HCEC 1CT (cell line): ENCODE data around the gene PSMA6.
A peak's percentile ranks its signal among the peaks of the same experiment; 100 is the strongest.
"Not testable (repeated sequence)": the region's sequence is repeated elsewhere in the genome, so short reads cannot be mapped to it uniquely, and the experiment has no call there.

Experiments
- DNase-seq: peaks from one replicate; pipeline ENCODE4 v3.0.0-alpha.2; 2017

Gene PSMA6

GRCh38 chr14:35292051-35292769, at the start of gene PSMA6:
Gene PSMA6 (plus strand): TSS chr14:35292382. CDS start chr14:35292477, 95 bp downstream.
- DNase-seq: peak; percentile 98

- no peak for DNase-seq
Measured at GRCh38 chr14:35242599-35243311, 49.4 kb upstream of the PSMA6 start.

- no peak for DNase-seq
Measured at GRCh38 chr14:35243956-35244355, 48.2 kb upstream of the PSMA6 start.

GRCh38 chr14:35244542-35244941, 47.6 kb upstream of the PSMA6 start:
- DNase-seq: no peak

- no peak for DNase-seq
Measured at GRCh38 chr14:35245051-35245450, 47.1 kb upstream of the PSMA6 start.

- no peak for DNase-seq
Measured at GRCh38 chr14:35247777-35248475, 44.3 kb upstream of the PSMA6 start.

GRCh38 chr14:35248476-35248788, 43.8 kb upstream of the PSMA6 start:
- no peak for DNase-seq

GRCh38 chr14:35250319-35250718, 41.9 kb upstream of the PSMA6 start:
- no peak for DNase-seq

- no peak for DNase-seq
Measured at GRCh38 chr14:35252451-35252868, 39.7 kb upstream of the PSMA6 start.

GRCh38 chr14:35253056-35253455, 39.1 kb upstream of the PSMA6 start:
- DNase-seq: not testable (repeated sequence)

GRCh38 chr14:35254034-35254622, 38.1 kb upstream of the PSMA6 start:
- DNase-seq: not testable (repeated sequence)

GRCh38 chr14:35254736-35255135, 37.4 kb upstream of the PSMA6 start:
- DNase-seq: no peak

- no peak for DNase-seq
Measured at GRCh38 chr14:35255711-35256110, 36.5 kb upstream of the PSMA6 start.

- DNase-seq: peak; percentile 11
Measured at GRCh38 chr14:35257809-35258208, 34.4 kb upstream of the PSMA6 start.

- no peak for DNase-seq
Measured at GRCh38 chr14:35258420-35258819, 33.8 kb upstream of the PSMA6 start.

GRCh38 chr14:35261774-35262173, 30.4 kb upstream of the PSMA6 start:
- peak; percentile 13 for DNase-seq

- DNase-seq: no peak
Measured at GRCh38 chr14:35262436-35262835, 29.7 kb upstream of the PSMA6 start.

GRCh38 chr14:35268946-35269345, 23.2 kb upstream of the PSMA6 start:
- DNase-seq: no peak

- no peak for DNase-seq
Measured at GRCh38 chr14:35274805-35275204, 17.4 kb upstream of the PSMA6 start.

GRCh38 chr14:35277179-35277578, 15.0 kb upstream of the PSMA6 start:
- no peak for DNase-seq

GRCh38 chr14:35279369-35279768, 12.8 kb upstream of the PSMA6 start:
- no peak for DNase-seq

GRCh38 chr14:35281341-35281740, 10.8 kb upstream of the PSMA6 start:
- no peak for DNase-seq

- DNase-seq: no peak
Measured at GRCh38 chr14:35284506-35284905, 7.7 kb upstream of the PSMA6 start.
